Retina (tissue), 1 donor: ENCODE measurements around the gene AUTS2.

ENCODE experiments used
- DNase-seq: peaks from one replicate; pipeline ENCODE4 v3.0.0-alpha.2; 2016

AUTS2 gene

GRCh38 chr7:70544016-70544415 is 945.7 kb downstream of the AUTS2 start:
- DNase-seq: no peak

DNA sequence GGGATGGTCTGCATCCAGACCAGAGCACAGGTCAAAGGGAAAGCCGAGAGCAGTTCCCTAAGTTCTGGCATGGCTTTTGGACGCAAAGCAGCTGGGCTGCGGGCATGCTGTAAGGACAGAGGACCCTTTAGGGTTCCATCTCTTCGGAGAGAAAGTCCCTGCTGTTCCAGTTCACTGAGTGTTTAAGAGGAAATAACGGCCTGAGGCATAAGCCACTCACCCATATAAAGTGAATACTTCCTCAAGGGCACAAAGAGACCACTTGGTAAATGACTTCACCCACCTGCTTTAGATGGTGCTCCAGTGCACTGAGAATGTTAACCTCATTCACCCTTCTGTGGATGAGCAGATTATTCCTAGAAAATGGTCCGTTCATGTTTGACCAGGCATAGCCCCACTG is 946.9 kb downstream of the AUTS2 start:
- DNase-seq: no peak

DNA sequence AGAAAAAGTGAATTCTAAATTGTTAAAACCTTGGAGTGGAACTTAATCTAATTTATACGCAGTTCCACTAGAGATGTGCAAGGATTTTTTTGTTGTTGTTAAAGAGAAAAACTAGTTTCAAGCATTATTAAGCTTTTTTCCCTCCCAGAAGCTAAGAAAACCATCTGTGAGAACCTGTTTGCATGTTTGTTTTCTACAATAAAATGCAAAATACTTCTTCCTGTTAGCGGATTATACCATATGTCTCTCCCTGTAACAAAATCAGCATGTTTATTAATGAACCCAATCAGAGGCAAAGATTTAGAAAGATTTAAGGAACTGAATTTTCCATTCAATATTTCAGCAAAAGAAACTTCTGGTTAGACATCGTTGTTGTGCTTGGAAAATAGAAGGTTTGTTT is 953.9 kb downstream of the AUTS2 start:
- no peak for DNase-seq

- no peak for DNase-seq
These were observed 955.1 kb downstream of the AUTS2 start for GRCh38 chr7:70553364-70553763.

GRCh38 chr7:70554646-70555045 is 956.4 kb downstream of the AUTS2 start:
- DNase-seq: no peak

- no peak for DNase-seq
These were observed 958.5 kb downstream of the AUTS2 start for GRCh38 chr7:70556761-70557160.

DNA sequence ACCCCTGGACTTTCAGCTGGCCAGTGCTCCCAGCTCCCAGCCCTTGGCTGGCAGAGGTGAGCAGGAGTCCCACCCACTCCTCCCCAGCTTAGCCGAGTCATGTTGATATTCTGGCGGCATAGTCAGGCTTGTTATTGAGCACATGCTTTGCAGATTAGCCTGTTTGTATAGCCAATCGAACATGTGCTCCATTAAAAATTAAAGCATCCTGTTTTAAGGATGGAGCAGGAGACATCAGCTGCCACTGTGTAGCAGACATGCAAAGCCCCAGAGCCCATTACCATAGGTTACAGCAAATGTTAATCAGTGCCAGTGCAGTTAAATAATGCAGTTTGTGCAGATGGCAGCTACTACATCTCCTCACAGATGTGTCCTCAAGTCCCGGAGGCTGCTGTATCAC is 959.1 kb downstream of the AUTS2 start:
- peak; percentile 50 for DNase-seq

- DNase-seq: no peak
These were observed 961.5 kb downstream of the AUTS2 start for GRCh38 chr7:70559815-70560214.

DNA sequence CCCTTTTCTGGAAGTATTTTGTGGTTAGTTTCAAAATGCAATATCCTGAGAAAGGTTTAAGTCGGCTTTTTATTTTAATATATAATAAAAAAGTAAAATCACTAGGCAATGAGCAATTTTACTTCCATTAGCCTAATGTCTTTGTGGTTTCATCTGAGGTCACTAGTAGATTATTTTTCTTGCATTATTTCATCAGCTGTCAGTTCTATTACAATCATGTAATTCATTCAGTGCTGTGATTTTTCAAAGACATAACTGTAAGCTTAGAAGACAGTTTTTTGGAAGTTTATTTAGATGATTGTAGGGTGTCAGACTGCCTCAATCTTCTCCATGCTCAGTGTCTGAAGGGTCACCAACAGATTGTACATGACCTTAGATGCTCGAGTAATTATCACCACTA is 965.7 kb downstream of the AUTS2 start:
- DNase-seq: no peak

- DNase-seq: no peak
These were observed 967.6 kb downstream of the AUTS2 start for GRCh38 chr7:70565721-70566370.

DNA sequence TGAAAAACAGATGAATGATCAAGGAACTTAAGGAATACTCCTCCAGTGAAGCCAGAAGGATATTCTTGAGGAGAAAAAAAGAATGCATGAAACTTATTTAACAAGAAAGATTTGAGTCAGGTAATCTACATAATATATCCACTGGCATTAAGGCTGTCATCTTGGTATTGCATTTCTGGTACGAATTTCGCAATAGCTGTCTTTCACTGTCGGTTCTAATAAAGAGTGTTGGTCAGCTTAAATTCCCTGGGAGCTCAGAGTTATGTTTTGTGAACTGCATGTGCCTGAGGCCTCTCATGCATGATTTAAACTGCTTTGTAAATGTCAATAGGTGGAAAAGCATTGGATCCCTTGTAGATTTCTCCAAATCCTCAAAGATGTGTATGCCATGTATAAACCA is 968.4 kb downstream of the AUTS2 start:
- DNase-seq: no peak

DNA sequence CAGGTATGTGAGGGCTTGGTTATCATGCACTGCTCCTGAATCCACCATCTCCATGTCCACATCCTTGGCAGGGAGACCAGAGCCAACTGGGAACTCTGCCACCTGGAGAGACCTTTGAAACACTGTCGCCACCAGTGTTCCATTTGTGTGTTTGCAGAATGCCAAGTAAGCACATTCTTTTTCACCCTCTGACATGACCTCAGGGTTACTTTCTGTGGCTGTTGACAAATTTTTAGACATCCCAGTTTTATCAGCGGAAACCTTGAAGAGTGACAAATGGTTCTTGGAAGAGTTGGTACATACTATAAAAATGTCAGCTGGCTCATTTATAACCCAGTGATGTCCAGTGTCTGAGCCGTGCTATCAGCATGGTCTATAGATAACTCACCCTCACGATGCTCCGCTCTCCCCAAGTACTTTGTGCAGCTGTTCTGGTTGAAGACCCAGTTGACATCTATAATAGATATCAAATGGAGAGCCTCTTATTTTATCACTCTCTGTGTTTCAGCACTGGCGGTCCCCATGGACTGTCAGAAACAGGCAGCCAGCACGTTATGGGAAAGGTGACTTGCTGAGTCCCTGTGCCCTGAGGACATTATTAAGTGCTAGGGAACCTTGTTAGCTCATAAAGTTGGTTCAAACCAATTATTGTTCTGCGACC is 970.5 kb downstream of the AUTS2 start:
- DNase-seq: no peak

DNA sequence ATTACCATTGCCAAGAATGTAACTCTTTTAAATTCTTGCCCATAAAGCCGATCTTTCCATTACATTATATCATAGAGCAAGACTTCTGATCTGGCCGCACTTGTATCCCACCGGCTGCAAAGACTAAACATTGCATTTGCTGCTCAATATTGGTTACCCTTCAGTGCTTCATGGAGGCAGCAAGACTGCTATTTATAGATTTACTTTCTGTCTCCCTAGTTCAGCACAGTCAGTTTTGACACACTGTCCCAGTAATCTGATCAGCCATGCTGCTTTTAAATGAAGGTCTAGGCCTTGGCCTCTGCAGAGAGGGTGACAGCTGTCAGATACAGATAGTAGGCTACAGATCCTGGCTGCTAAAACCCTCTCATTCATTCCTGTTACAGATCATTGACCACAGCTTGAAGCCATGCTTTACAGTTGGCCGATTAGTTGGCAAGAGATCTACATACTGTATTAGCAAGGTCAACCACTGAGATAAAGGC is 971.1 kb downstream of the AUTS2 start:
- DNase-seq: peak; percentile 68

DNA sequence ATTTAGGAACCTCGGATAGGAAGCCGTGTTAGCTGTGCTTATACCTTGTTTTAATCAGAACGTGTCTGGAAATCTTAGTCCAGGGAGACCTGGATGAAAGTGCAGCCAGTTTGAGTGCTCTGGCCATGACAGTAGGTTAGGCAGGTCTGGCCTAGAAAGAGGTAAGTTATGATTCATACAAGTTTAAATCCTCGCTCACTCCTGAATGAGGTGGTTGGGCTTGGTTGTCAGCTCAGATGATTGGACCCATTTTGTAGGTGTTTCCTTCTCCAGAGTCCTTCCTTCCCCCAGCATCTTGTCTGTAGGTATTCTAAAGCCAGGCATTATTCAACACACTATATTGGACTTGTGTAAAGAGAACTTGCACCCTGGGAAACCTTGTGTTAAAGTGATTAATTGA is 971.8 kb downstream of the AUTS2 start:
- no peak for DNase-seq

GRCh38 chr7:70570961-70571360 is 972.7 kb downstream of the AUTS2 start:
- no peak for DNase-seq

- DNase-seq: no peak
These were observed 973.2 kb downstream of the AUTS2 start for GRCh38 chr7:70571403-70571934.

GRCh38 chr7:70571961-70572360 is 973.7 kb downstream of the AUTS2 start:
- DNase-seq: peak; percentile 44

- peak; percentile 59 for DNase-seq
These were observed 974.3 kb downstream of the AUTS2 start for GRCh38 chr7:70572571-70572970.

DNA sequence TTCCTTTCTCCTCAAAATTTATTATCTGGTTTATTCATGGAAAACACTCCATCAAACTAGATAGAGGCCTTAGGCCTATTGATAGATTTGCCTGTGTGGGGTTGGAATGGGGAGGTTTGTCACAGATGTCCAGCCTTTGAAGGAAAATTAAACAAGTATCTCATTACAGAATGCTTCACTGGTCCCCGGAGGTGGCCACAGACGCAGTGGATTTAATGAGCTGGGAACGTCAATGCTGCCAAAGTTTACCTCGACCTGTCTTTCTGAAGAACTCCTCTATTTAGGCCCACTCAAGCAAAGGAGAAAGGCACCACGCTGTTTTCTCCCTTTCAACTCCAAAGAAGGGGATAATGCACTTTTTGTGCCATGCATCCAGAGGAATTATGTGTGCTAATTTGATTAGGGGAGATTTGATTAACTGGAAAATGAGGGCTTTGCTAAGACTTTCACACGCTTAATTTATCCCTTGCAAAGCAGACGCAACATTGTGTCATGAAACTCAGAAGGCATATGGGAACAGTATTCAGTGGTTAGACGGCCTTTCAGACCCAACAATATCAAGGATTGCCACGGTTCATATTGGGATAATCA is 974.9 kb downstream of the AUTS2 start:
- peak; percentile 89 for DNase-seq

DNA sequence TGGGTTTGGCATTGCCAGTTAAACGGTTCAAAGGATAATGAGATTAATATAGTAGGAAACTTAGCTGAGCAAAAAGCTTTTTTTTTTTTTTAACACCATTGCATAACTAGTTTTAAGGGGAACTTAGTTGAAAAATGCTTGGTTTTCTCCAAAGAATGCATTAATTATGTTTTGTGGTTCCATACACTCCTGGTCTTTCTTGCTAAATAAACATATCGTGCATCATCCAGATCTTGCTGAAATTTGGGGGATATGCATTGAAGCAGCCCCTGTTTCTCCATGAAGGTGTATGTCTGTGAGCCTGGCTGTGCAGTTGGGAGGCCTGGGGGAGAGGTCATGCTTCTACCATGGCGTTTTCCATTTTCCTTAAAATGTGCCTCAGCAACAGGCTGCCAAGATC is 975.4 kb downstream of the AUTS2 start:
- DNase-seq: no peak

DNA sequence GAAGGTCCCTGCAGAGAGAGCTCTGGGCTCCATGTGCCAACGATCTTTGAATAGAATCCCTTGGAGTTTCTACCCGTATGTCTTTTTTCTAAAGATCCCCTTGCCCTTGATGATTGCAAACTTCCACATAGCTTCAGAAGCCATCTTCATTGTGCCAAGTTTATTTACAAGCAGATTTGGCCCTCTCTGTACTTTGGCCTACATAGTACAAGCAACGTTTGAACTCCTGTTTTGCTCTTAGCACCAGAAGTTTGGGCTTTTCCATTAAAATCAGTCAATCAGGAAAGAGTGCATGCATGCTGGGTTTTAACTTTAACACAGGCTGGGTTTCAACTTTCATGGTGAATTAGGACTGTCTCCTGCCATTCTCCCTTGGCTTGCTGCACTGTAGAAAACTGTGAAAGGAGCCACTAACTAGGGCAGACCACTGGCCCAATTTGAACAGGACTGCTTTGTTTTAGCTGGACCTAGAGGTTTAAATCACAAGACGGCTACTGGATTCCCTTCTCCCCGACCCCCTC is 976.1 kb downstream of the AUTS2 start:
- peak; percentile 28 for DNase-seq

DNA sequence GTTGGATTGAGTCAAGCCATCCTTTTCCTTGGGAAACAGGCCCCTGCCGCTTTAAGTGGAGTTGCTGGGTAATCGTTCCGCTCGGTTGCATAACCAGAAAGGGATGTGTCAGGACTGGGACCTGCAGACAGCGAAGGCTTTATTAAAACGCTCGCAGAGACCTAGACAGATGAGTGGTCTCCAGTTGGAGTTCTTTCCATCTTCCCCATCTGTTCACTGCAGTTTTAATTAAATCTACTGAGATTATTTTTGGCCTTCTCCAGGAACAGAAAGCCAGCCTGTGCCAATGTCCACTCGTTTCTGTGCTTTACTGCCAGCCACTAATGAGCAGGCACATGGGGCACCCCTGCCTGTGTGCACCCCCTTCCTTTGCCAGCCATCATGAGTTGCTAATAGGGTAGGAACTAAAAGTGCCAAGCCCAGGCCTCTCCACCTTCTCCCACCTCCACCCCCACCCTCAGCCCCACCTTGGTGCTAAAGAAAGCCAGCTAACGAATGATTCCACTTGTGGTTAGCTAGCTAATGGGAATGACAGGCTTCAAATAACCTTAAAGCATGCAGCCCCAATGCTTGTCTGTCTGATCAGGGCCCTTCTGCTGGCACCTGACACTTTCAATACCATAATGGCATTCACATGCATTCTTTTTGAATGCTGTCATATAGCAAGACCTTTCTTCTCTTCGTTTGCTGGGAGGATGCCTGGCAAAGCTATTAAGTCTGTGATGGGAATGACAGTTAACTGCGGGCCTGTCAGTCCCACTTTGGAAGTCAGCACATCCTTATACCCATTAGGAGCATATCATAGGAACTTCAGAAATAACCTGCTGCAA is 976.9 kb downstream of the AUTS2 start:
- peak; percentile 86 for DNase-seq

DNA sequence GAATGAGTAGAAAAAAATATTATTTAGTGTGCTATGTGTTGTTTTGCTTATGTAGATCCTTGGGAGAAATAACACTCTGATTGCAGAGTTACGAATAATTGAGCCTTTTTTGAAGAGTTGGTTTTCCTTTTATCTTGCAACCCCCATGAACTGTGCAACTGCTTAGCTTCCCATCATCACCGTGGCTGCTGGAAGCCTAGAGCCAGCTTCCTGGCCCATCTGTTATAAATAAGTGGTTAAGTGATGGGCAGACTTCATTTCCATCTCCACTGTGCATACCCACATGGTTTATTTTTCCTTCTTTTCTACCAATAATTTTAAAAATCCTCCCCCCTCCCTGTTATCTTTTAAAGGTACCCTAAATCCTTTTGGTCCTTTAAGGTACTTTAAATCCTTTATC is 978.8 kb downstream of the AUTS2 start:
- no peak for DNase-seq
